WTC11 (cell line): Measurements from ENCODE around the gene BCAS1. TPM values are rescaled to one million over a fixed set of nuclear protein-coding genes. Genes with fewer than 3 reads are reported as not detected.
"Not testable (repeated sequence)": the region's sequence is repeated elsewhere in the genome, so short reads cannot be mapped to it uniquely, and the experiment has no call there.

Source experiments
- ATAC-seq: fragments of 200-7000 bp; cut with Tn5 transposase; 2 replicates; pipeline ENCODE4 v1.10.0; 2021; ENCODE audit warnings: mild to moderate bottlenecking, moderate library complexity
- CTCF ChIA-PET: fragments of 300-600 bp; sonication (Branson Sonifier 250); formaldehyde crosslinking; loops from one replicate; lab custom pipeline; 2021; ENCODE audit warnings: antibody characterized with exemption; lab: Charles Lee
- POLR2A ChIA-PET: fragments of 350-600 bp; sonication (Branson Sonifier 250); formaldehyde crosslinking; loops from one replicate; lab custom pipeline; 2021; ENCODE audit warnings: antibody characterized with exemption; lab: Charles Lee
- DNase-seq: peaks from one replicate; pipeline ENCODE4 v3.0.0; 2021; ENCODE audit warnings: low spot score
- H3K27ac Mint-ChIP-seq: 2 replicates; pipeline ENCODE4 v1.8.0; 2021; ENCODE audit warnings: mixed read lengths
- H3K27me3 Mint-ChIP-seq: 2 replicates; pipeline ENCODE4 v1.8.0; 2021; ENCODE audit warnings: low read depth, mild to moderate bottlenecking, moderate library complexity, mixed read lengths
- H3K36me3 Mint-ChIP-seq: 2 replicates; pipeline ENCODE4 v1.8.0; 2021; ENCODE audit warnings: mixed read lengths
- H3K4me1 Mint-ChIP-seq: 2 replicates; pipeline ENCODE4 v1.8.0; 2022; ENCODE audit warnings: mixed read lengths
- H3K4me3 Mint-ChIP-seq: 2 replicates; pipeline ENCODE4 v1.8.0; 2021; ENCODE audit warnings: mild to moderate bottlenecking, moderate library complexity, mixed read lengths
- H3K9me3 Mint-ChIP-seq: 2 replicates; pipeline ENCODE4 v1.8.0; 2021; ENCODE audit warnings: mixed read lengths
- CBFB ChIP-seq: sonication (generic); formaldehyde crosslinking; IDR thresholded peaks from 2 replicates; pipeline ENCODE4 v1.8.1; 2022; ENCODE audit warnings: mild to moderate bottlenecking, low read depth, missing genetic modification reagents
- ESRRA ChIP-seq: sonication (generic); formaldehyde crosslinking; IDR thresholded peaks from 2 replicates; pipeline ENCODE4 v1.8.1; 2022; ENCODE audit warnings: mild to moderate bottlenecking, missing genetic modification reagents, borderline replicate concordance
- FOXJ3 ChIP-seq: sonication (generic); formaldehyde crosslinking; IDR thresholded peaks from 2 replicates; pipeline ENCODE4 v1.9.0; 2021; ENCODE audit warnings: missing genetic modification reagents, mild to moderate bottlenecking, borderline replicate concordance
- GABPB1 ChIP-seq: sonication (generic); formaldehyde crosslinking; IDR thresholded peaks from 2 replicates; pipeline ENCODE4 v1.8.1; 2023; ENCODE audit warnings: mild to moderate bottlenecking, missing genetic modification reagents
- MYBL2 ChIP-seq: sonication (generic); formaldehyde crosslinking; IDR thresholded peaks from 2 replicates; pipeline ENCODE4 v1.8.1; 2023; ENCODE audit warnings: mild to moderate bottlenecking, moderate library complexity, missing genetic modification reagents
- NFYB ChIP-seq: sonication (generic); formaldehyde crosslinking; conservative IDR thresholded peaks from 2 replicates; pipeline ENCODE4 v1.8.0; 2022; ENCODE audit warnings: low read depth, missing genetic modification reagents
- NR3C1 ChIP-seq: sonication (generic); formaldehyde crosslinking; conservative IDR thresholded peaks from 2 replicates; pipeline ENCODE4 v1.8.1; 2023; ENCODE audit warnings: low read depth, mild to moderate bottlenecking, missing genetic modification reagents
- RORB ChIP-seq: fragments of 250-450 bp; sonication (Bioruptor Pico); IDR thresholded peaks from 2 replicates; pipeline ENCODE4 v1.9.0; 2021; ENCODE audit warnings: mild to moderate bottlenecking
- TCF7 ChIP-seq: sonication (generic); formaldehyde crosslinking; IDR thresholded peaks from 2 replicates; pipeline ENCODE4 v1.8.0; 2022; ENCODE audit warnings: mild to moderate bottlenecking, low read depth, missing genetic modification reagents, moderate library complexity
- ZNF219 ChIP-seq: sonication (generic); formaldehyde crosslinking; IDR thresholded peaks from 2 replicates; pipeline ENCODE4 v1.8.0; 2023; ENCODE audit warnings: missing genetic modification reagents, mild to moderate bottlenecking, borderline replicate concordance
- ZNF671 ChIP-seq: fragments of 250-450 bp; sonication (Bioruptor Pico); IDR thresholded peaks from 2 replicates; pipeline ENCODE4 v1.8.0; 2021; ENCODE audit warnings: mild to moderate bottlenecking
- total RNA-seq: library from RNA; stranded (reverse); gene quantifications from 3 replicates; pipeline ENCODE4 v1.2.3, GENCODE V29; 2021
- TF ChIP-seq, protein P1 (sequence below): sonication (generic); formaldehyde crosslinking; IDR thresholded peaks from 2 replicates; pipeline ENCODE4 v1.8.1; 2023; ENCODE audit warnings: mild to moderate bottlenecking, missing genetic modification reagents
- TF ChIP-seq, protein P2 (sequence below): fragments of 250-450 bp; sonication (Bioruptor Pico); IDR thresholded peaks from 2 replicates; pipeline ENCODE4 v1.9.0; 2021; ENCODE audit warnings: mild to moderate bottlenecking
- TF ChIP-seq, protein P3 (sequence below): sonication (generic); formaldehyde crosslinking; IDR thresholded peaks from 2 replicates; pipeline ENCODE4 v1.8.1; 2022; ENCODE audit warnings: mild to moderate bottlenecking, missing genetic modification reagents, moderate library complexity, borderline replicate concordance
- TF ChIP-seq, protein P4 (sequence below): fragments of 250-450 bp; sonication (Bioruptor Pico); IDR thresholded peaks from 2 replicates; pipeline ENCODE4 v2.1.2; 2022; ENCODE audit warnings: mild to moderate bottlenecking, moderate library complexity
- TF ChIP-seq, protein P5 (sequence below): sonication (generic); formaldehyde crosslinking; IDR thresholded peaks from 2 replicates; pipeline ENCODE4 v1.8.0; 2022; ENCODE audit warnings: mild to moderate bottlenecking, missing genetic modification reagents
- TF ChIP-seq, protein P6 (sequence below): sonication (generic); formaldehyde crosslinking; IDR thresholded peaks from 2 replicates; pipeline ENCODE4 v1.8.0; 2022; ENCODE audit warnings: mild to moderate bottlenecking, missing genetic modification reagents
- TF ChIP-seq, protein P7 (sequence below): sonication (generic); formaldehyde crosslinking; IDR thresholded peaks from 2 replicates; pipeline ENCODE4 v1.8.0; 2022; ENCODE audit warnings: mild to moderate bottlenecking, missing genetic modification reagents
- TF ChIP-seq, protein P8 (sequence below): sonication (generic); formaldehyde crosslinking; IDR thresholded peaks from 2 replicates; pipeline ENCODE4 v1.8.1; 2022; ENCODE audit warnings: missing genetic modification reagents, borderline replicate concordance

The BCAS1 gene
- total RNA-seq, 1 experiment from 2014 or later, result 0.11 TPM

DNA sequence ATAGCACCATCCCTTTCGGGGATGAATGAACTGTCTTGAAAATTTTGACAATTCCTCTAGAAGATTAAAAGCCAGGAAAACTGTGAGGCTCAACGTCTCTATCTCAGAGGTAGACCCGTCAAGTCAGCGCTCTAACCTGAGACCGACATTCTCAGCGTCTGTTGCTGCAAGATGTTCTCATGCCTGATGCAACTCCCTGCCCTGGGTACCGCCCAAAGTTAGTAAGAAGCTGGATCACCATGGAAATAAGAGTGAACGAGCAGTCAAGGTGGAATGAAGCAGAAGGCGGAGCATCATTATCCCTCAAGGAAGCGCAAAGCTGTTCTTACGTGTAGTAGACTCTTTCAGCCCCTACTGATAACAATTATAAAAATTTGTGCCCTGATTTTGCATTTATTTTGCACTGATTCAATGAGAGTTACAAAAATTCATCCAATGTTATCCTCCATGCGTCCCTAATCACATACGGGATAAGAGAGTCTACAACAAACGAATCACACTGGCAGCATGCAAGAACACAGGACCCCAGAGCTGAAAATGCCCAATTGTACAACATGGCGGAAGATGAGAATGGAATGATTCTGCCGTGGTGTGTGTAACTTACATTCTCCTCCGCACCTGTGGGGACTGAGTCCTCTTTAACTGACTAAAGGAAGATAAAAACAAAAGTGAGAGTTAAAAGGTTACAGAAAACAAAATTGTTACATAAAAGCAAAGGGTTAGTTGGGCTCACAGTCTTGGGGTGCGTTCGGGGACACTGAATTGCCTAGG, 95.4 kb downstream of the BCAS1 start:
- ChIA-PET POLR2A (no interaction called here), CTCF (no interaction called here)
- Mint-ChIP-seq H3K4me3 (no peak overlapping the region), H3K27ac (no peak overlapping the region), H3K27me3 (no peaks in the 10 kb centered on the region), H3K9me3 (peaks cover 32% of the 10 kb centered on the region), H3K36me3 (peaks cover 6% of the 10 kb centered on the region; the same call in 1 of the 2 replicates), H3K4me1 (no peaks in the 10 kb centered on the region)
- TF ChIP-seq, protein P1, sequence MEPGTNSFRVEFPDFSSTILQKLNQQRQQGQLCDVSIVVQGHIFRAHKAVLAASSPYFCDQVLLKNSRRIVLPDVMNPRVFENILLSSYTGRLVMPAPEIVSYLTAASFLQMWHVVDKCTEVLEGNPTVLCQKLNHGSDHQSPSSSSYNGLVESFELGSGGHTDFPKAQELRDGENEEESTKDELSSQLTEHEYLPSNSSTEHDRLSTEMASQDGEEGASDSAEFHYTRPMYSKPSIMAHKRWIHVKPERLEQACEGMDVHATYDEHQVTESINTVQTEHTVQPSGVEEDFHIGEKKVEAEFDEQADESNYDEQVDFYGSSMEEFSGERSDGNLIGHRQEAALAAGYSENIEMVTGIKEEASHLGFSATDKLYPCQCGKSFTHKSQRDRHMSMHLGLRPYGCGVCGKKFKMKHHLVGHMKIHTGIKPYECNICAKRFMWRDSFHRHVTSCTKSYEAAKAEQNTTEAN, result no peak
- TF ChIP-seq ESRRA, result no peak
- TF ChIP-seq, protein P2, sequence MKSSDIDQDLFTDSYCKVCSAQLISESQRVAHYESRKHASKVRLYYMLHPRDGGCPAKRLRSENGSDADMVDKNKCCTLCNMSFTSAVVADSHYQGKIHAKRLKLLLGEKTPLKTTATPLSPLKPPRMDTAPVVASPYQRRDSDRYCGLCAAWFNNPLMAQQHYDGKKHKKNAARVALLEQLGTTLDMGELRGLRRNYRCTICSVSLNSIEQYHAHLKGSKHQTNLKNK (CRISPR knock-in tag), result no peak
- no peak for TF ChIP-seq FOXJ3 (CRISPR knock-in tag)
- TF ChIP-seq, protein P3, sequence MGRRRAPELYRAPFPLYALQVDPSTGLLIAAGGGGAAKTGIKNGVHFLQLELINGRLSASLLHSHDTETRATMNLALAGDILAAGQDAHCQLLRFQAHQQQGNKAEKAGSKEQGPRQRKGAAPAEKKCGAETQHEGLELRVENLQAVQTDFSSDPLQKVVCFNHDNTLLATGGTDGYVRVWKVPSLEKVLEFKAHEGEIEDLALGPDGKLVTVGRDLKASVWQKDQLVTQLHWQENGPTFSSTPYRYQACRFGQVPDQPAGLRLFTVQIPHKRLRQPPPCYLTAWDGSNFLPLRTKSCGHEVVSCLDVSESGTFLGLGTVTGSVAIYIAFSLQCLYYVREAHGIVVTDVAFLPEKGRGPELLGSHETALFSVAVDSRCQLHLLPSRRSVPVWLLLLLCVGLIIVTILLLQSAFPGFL (CRISPR knock-in tag), result no peak
- TF ChIP-seq, protein P4, sequence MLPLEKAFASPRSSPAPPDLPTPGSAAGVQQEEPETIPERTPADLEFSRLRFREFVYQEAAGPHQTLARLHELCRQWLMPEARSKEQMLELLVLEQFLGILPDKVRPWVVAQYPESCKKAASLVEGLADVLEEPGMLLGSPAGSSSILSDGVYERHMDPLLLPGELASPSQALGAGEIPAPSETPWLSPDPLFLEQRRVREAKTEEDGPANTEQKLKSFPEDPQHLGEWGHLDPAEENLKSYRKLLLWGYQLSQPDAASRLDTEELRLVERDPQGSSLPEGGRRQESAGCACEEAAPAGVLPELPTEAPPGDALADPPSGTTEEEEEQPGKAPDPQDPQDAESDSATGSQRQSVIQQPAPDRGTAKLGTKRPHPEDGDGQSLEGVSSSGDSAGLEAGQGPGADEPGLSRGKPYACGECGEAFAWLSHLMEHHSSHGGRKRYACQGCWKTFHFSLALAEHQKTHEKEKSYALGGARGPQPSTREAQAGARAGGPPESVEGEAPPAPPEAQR (CRISPR knock-in tag), result no peak
- TF ChIP-seq NR3C1 (CRISPR knock-in tag), result no peak
- no peak for TF ChIP-seq GABPB1
- DNase-seq (no peak), ATAC-seq (no peak)

DNA sequence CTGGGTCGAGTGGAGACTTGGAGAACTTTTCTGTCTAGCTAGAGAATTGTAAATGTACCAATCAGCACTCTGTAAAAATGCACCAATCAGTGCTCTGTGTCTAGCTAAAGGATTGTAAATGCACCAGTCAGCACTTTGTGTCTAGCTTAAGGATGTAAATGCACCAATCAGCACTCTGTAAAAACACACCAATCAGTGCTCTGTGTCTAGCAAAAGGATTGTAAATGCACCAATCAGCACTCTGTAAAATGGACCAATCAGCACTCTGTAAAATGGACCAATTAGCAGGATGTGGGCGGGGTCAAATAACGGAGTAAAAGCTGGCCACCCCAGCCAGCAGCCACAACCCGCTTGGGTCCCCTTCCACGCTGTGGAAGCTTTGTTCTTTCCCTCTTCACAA, 96.5 kb downstream of the BCAS1 start:
- H3K27me3 Mint-ChIP-seq, H3K36me3 Mint-ChIP-seq, H3K4me1 Mint-ChIP-seq, H3K27ac Mint-ChIP-seq, H3K4me3 Mint-ChIP-seq, DNase-seq, ATAC-seq, POLR2A ChIA-PET: not testable (repeated sequence)
- H3K9me3 Mint-ChIP-seq, result peaks cover 32% of the 10 kb centered on the region
- CTCF ChIA-PET, result interaction anchor here (0.8 kb wide), 1 partner anchor 16 kb away, joined by 3 read pairs; no protein-coding TSS in a partner anchor
- TF ChIP-seq NFYB (CRISPR knock-in tag), result peak; percentile 52; the same call in 1 of the 2 replicates
- TF ChIP-seq, all 79 proteins: peak for 1; not testable (repeated sequence) for 78

DNA sequence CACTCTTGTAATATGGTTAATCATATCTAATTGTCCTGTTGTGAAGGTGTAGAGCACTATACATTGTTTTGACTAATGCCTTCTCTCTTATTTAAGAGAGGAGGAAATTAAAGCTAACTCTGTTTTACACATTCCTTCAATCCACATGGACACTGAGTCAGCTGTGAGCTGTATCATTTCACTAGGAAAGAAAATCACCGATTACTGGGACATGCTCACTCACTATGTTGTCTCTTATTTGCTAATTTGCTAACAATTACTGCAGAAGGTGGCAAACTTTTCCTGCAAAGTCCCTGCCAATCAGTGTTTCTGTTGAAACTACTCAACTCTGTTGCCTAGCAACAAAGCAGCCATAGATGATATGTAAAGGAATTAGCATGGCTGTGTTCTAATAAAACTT, 98.2 kb downstream of the BCAS1 start:
- Mint-ChIP-seq H3K27me3 (no peaks in the 10 kb centered on the region), H3K4me1 (no peaks in the 10 kb centered on the region), H3K9me3 (peaks cover 27% of the 10 kb centered on the region), H3K27ac (no peak overlapping the region), H3K36me3 (peaks cover 6% of the 10 kb centered on the region; the same call in 1 of the 2 replicates), H3K4me3 (no peak overlapping the region)
- ChIA-PET CTCF (no interaction called here), POLR2A (no interaction called here)
- DNase-seq (no peak), ATAC-seq (no peak)
- TF ChIP-seq TCF7 (CRISPR knock-in tag), result no peak
- TF ChIP-seq, protein P5, sequence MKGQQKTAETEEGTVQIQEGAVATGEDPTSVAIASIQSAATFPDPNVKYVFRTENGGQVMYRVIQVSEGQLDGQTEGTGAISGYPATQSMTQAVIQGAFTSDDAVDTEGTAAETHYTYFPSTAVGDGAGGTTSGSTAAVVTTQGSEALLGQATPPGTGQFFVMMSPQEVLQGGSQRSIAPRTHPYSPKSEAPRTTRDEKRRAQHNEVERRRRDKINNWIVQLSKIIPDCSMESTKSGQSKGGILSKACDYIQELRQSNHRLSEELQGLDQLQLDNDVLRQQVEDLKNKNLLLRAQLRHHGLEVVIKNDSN (CRISPR knock-in tag), result no peak
- TF ChIP-seq MYBL2 (CRISPR knock-in tag), result no peak
- TF ChIP-seq CBFB (CRISPR knock-in tag), result no peak
- TF ChIP-seq ZNF671 (CRISPR knock-in tag), result no peak
- TF ChIP-seq, protein P6, sequence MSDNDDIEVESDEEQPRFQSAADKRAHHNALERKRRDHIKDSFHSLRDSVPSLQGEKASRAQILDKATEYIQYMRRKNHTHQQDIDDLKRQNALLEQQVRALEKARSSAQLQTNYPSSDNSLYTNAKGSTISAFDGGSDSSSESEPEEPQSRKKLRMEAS (CRISPR knock-in tag), result no peak
- TF ChIP-seq, protein P7, sequence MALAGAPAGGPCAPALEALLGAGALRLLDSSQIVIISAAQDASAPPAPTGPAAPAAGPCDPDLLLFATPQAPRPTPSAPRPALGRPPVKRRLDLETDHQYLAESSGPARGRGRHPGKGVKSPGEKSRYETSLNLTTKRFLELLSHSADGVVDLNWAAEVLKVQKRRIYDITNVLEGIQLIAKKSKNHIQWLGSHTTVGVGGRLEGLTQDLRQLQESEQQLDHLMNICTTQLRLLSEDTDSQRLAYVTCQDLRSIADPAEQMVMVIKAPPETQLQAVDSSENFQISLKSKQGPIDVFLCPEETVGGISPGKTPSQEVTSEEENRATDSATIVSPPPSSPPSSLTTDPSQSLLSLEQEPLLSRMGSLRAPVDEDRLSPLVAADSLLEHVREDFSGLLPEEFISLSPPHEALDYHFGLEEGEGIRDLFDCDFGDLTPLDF (CRISPR knock-in tag), result no peak
- TF ChIP-seq, protein P8, sequence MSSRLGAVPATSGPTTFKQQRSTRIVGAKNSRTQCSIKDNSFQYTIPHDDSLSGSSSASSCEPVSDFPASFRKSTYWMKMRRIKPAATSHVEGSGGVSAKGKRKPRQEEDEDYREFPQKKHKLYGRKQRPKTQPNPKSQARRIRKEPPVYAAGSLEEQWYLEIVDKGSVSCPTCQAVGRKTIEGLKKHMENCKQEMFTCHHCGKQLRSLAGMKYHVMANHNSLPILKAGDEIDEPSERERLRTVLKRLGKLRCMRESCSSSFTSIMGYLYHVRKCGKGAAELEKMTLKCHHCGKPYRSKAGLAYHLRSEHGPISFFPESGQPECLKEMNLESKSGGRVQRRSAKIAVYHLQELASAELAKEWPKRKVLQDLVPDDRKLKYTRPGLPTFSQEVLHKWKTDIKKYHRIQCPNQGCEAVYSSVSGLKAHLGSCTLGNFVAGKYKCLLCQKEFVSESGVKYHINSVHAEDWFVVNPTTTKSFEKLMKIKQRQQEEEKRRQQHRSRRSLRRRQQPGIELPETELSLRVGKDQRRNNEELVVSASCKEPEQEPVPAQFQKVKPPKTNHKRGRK (CRISPR knock-in tag), result no peak
- TF ChIP-seq ZNF219 (CRISPR knock-in tag), result no peak
- TF ChIP-seq RORB (CRISPR knock-in tag), result no peak
- TF ChIP-seq, protein P3 (CRISPR knock-in tag), result no peak
- TF ChIP-seq, protein P1, result no peak
